MG63 (cell line): Measurements from ENCODE around the gene RAB11FIP3. TPM values are rescaled to one million over a fixed set of nuclear protein-coding genes. Genes with fewer than 3 reads are reported as not detected.
A peak's percentile ranks its signal among the peaks of the same experiment; 100 is the strongest.
"Not testable (repeated sequence)": the region's sequence is repeated elsewhere in the genome, so short reads cannot be mapped to it uniquely, and the experiment has no call there.

Source experiments
- DNase-seq: peaks from one replicate; pipeline ENCODE4 v3.0.0-alpha.2; 2020
- H3K27me3 ChIP-seq: fragments of 250-450 bp; sonication (Bioruptor Pico); 2 replicates; pipeline ENCODE4 v1.5.1; 2020; ENCODE audit warnings: mild to moderate bottlenecking, moderate library complexity
- H3K36me3 ChIP-seq: fragments of 250-450 bp; sonication (Bioruptor Pico); 2 replicates; pipeline ENCODE4 v1.5.1; 2020; ENCODE audit warnings: mild to moderate bottlenecking, moderate library complexity
- H3K4me3 ChIP-seq: fragments of 250-450 bp; sonication (Bioruptor Pico); 2 replicates; pipeline ENCODE4 v1.5.1; 2020; ENCODE audit warnings: mild to moderate bottlenecking, moderate library complexity
- H3K9me3 ChIP-seq: fragments of 250-450 bp; sonication (Bioruptor Pico); 2 replicates; pipeline ENCODE4 v1.5.1; 2020; ENCODE audit warnings: mild to moderate bottlenecking, moderate library complexity
- total RNA-seq: library from RNA; depleted of rRNA; stranded (reverse); fragments of >200 nt; shearing (Covaris generic); gene quantifications from 2 replicates; pipeline ENCODE4 v1.2.3, GENCODE V29; 2014; ENCODE audit warnings: low replicate concordance

RAB11FIP3 gene
- total RNA-seq, 1 experiment from 2014 or later, result 42.8 TPM

- H3K36me3 ChIP-seq, H3K9me3 ChIP-seq, DNase-seq, H3K27me3 ChIP-seq, H3K4me3 ChIP-seq: not testable (repeated sequence)
Observed at GRCh38 chr16:387761-388666, 37.4 kb upstream of the RAB11FIP3 start.

GRCh38 chr16:389352-389751, 36.1 kb upstream of the RAB11FIP3 start:
- no peak for DNase-seq
- Histone ChIP-seq H3K4me3 (no peak overlapping the region), H3K9me3 (peaks cover 6% of the 10 kb centered on the region; the same call in 1 of the 2 replicates), H3K27me3 (no peaks in the 10 kb centered on the region), H3K36me3 (no peaks in the 10 kb centered on the region)

GRCh38 chr16:391885-392335, 33.5 kb upstream of the RAB11FIP3 start:
- no peaks in the 10 kb centered on the region for H3K36me3 ChIP-seq
- H3K4me3 ChIP-seq, result no peak overlapping the region
- DNase-seq, result peak; percentile 63
- no peaks in the 10 kb centered on the region for H3K27me3 ChIP-seq
- peaks cover 6% of the 10 kb centered on the region; the same call in 1 of the 2 replicates for H3K9me3 ChIP-seq

- peaks cover 6% of the 10 kb centered on the region; the same call in 1 of the 2 replicates for H3K9me3 ChIP-seq
- no peak overlapping the region for H3K4me3 ChIP-seq
- H3K27me3 ChIP-seq, result no peaks in the 10 kb centered on the region
- DNase-seq, result no peak
- no peaks in the 10 kb centered on the region for H3K36me3 ChIP-seq
Observed at GRCh38 chr16:392450-393030, 32.9 kb upstream of the RAB11FIP3 start.

- Histone ChIP-seq H3K36me3 (peaks cover 26% of the 10 kb centered on the region), H3K27me3 (no peaks in the 10 kb centered on the region), H3K9me3 (peaks cover 6% of the 10 kb centered on the region; the same call in 1 of the 2 replicates), H3K4me3 (peak overlapping the region; percentile 53)
- no peak for DNase-seq
Observed at GRCh38 chr16:396199-396598, 29.2 kb upstream of the RAB11FIP3 start.

GRCh38 chr16:396605-397004, 28.8 kb upstream of the RAB11FIP3 start:
- Histone ChIP-seq H3K27me3 (no peaks in the 10 kb centered on the region), H3K4me3 (peak overlapping the region; percentile 53), H3K36me3 (peaks cover 26% of the 10 kb centered on the region), H3K9me3 (peaks cover 6% of the 10 kb centered on the region; the same call in 1 of the 2 replicates)
- DNase-seq, result peak; percentile 70

- Histone ChIP-seq H3K4me3 (peak within 1 kb of the TSS; percentile 61), H3K27me3 (no peaks in the 10 kb centered on the region), H3K9me3 (no peaks in the 10 kb centered on the region; the same call in 1 of the 2 replicates), H3K36me3 (peaks cover 26% of the 10 kb centered on the region)
- peak; percentile 52 for DNase-seq
Observed at GRCh38 chr16:397135-397661, 28.3 kb upstream of the RAB11FIP3 start, which contains the start of gene NME4. Gene NME4 (plus strand): TSS chr16:397199. CDS start chr16:397223, 24 bp downstream.

GRCh38 chr16:397736-398332, 27.6 kb upstream of the RAB11FIP3 start:
- peak; percentile 62 for DNase-seq
- Histone ChIP-seq H3K4me3 (no peak overlapping the region), H3K27me3 (no peaks in the 10 kb centered on the region), H3K36me3 (peaks cover 28% of the 10 kb centered on the region), H3K9me3 (no peaks in the 10 kb centered on the region)

GRCh38 chr16:398561-399339, 26.7 kb upstream of the RAB11FIP3 start:
- Histone ChIP-seq H3K4me3 (no peak overlapping the region), H3K9me3 (no peaks in the 10 kb centered on the region), H3K36me3 (peaks cover 37% of the 10 kb centered on the region), H3K27me3 (no peaks in the 10 kb centered on the region)
- DNase-seq, result no peak

GRCh38 chr16:399340-400019, 26.0 kb upstream of the RAB11FIP3 start:
- H3K27me3 ChIP-seq, result no peaks in the 10 kb centered on the region
- peaks cover 38% of the 10 kb centered on the region for H3K36me3 ChIP-seq
- H3K4me3 ChIP-seq, result no peak overlapping the region
- no peak for DNase-seq
- no peaks in the 10 kb centered on the region for H3K9me3 ChIP-seq

GRCh38 chr16:400061-400591, 25.3 kb upstream of the RAB11FIP3 start:
- no peaks in the 10 kb centered on the region for H3K27me3 ChIP-seq
- peak overlapping the region; percentile 95 for H3K4me3 ChIP-seq
- peaks cover 38% of the 10 kb centered on the region for H3K36me3 ChIP-seq
- no peaks in the 10 kb centered on the region for H3K9me3 ChIP-seq
- no peak for DNase-seq

GRCh38 chr16:401468-402348, 23.7 kb upstream of the RAB11FIP3 start, which contains the start of gene DECR2:
Gene DECR2 (plus strand): TSS chr16:401885. CDS start chr16:401964, 79 bp downstream.
- Histone ChIP-seq H3K9me3 (no peaks in the 10 kb centered on the region), H3K27me3 (no peaks in the 10 kb centered on the region), H3K4me3 (peak within 1 kb of the TSS; percentile 95), H3K36me3 (peaks cover 38% of the 10 kb centered on the region)
- DNase-seq, result peak; percentile 95

GRCh38 chr16:404971-405486, 20.4 kb upstream of the RAB11FIP3 start:
- Histone ChIP-seq H3K4me3 (no peak overlapping the region), H3K27me3 (no peaks in the 10 kb centered on the region), H3K9me3 (no peaks in the 10 kb centered on the region), H3K36me3 (peaks cover 19% of the 10 kb centered on the region)
- DNase-seq, result no peak
